Parathyroid adenoma (tissue), 2 donors: ENCODE results near the gene KRT3.

Experiments used
- H2AFZ ChIP-seq: fragments of 300-600 bp; sonication (generic); one replicate; pipeline ENCODE4 v1.7.0; 2017; ENCODE audit warnings: antibody characterized with exemption, mild to moderate bottlenecking
- H3K27ac ChIP-seq: fragments of 300-600 bp; sonication (generic); one replicate; pipeline ENCODE4 v1.7.0; 2017
- H3K27me3 ChIP-seq: fragments of 300-600 bp; sonication (generic); one replicate; pipeline ENCODE4 v1.7.0; 2017; ENCODE audit warnings: low read length; ENCODE audit not compliant: control insufficient read depth, insufficient read depth
- H3K36me3 ChIP-seq: fragments of 300-600 bp; sonication (generic); one replicate; pipeline ENCODE4 v1.7.0; 2017; ENCODE audit warnings: low read length; ENCODE audit not compliant: control insufficient read depth, insufficient read depth
- H3K4me1 ChIP-seq: fragments of 300-600 bp; sonication (generic); one replicate; pipeline ENCODE4 v1.7.0; 2017; ENCODE audit warnings: control low read depth
- H3K4me2 ChIP-seq: fragments of 300-600 bp; sonication (generic); one replicate; pipeline ENCODE4 v1.7.0; 2017; ENCODE audit warnings: low read length
- H3K4me3 ChIP-seq: fragments of 300-600 bp; sonication (generic); one replicate; pipeline ENCODE4 v1.7.0; 2017; ENCODE audit warnings: low read depth, low read length
- H3K79me2 ChIP-seq: fragments of 300-600 bp; sonication (generic); one replicate; pipeline ENCODE4 v1.7.0; 2017; ENCODE audit warnings: control low read depth
- H3K9ac ChIP-seq: fragments of 300-600 bp; sonication (generic); one replicate; pipeline ENCODE4 v1.7.0; 2017; ENCODE audit warnings: mild to moderate bottlenecking
- H3K9me3 ChIP-seq: fragments of 300-600 bp; sonication (generic); one replicate; pipeline ENCODE4 v1.7.0; 2017; ENCODE audit warnings: low read length; ENCODE audit not compliant: control insufficient read depth
- CTCF ChIP-seq: fragments of 300-600 bp; sonication (generic); IDR thresholded peaks from one replicate; pipeline ENCODE4 v1.7.0; 2017; ENCODE audit warnings: antibody characterized with exemption, mild to moderate bottlenecking
- donor health status: primary hyperparathyroidism.

KRT3 gene

GRCh38 chr12:52837781-52838608 lies 42.1 kb upstream of the KRT3 start:
- no peaks in the 10 kb centered on the region for H3K79me2 ChIP-seq
- no peaks in the 10 kb centered on the region for H3K27me3 ChIP-seq
- H3K4me1 ChIP-seq, result no peaks in the 10 kb centered on the region
- H3K4me2 ChIP-seq, result no peak overlapping the region
- no peak for TF ChIP-seq CTCF
- no peak overlapping the region for H2AFZ ChIP-seq
- no peak overlapping the region for H3K4me3 ChIP-seq
- H3K36me3 ChIP-seq, result no peaks in the 10 kb centered on the region
- no peak overlapping the region for H3K9ac ChIP-seq
- no peak overlapping the region for H3K27ac ChIP-seq
- H3K9me3 ChIP-seq, result no peaks in the 10 kb centered on the region

DNA sequence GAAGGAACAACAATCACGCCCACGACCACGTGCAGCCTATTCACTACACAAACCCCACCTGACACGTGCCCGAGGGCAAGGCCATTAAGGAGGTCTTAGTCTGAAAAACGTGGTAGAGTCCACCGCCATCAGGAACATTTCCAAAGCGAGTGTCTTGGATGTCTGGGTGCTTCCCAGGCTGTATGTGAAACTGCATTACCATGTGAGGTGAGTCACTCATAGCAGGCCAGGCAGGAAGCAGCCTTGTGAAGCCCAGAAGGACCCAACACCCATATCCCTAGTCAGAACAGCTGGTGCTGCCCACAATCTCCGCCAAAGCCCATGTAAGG lies 41.5 kb upstream of the KRT3 start:
- H3K36me3 ChIP-seq, result no peaks in the 10 kb centered on the region
- no peaks in the 10 kb centered on the region for H3K79me2 ChIP-seq
- no peak overlapping the region for H3K4me2 ChIP-seq
- no peak overlapping the region for H2AFZ ChIP-seq
- no peak overlapping the region for H3K9ac ChIP-seq
- no peaks in the 10 kb centered on the region for H3K4me1 ChIP-seq
- no peak overlapping the region for H3K4me3 ChIP-seq
- no peaks in the 10 kb centered on the region for H3K27me3 ChIP-seq
- H3K9me3 ChIP-seq, result no peaks in the 10 kb centered on the region
- no peak overlapping the region for H3K27ac ChIP-seq
- no peak for TF ChIP-seq CTCF

- Histone ChIP-seq H3K4me2 (no peak overlapping the region), H3K27ac (no peak overlapping the region), H3K27me3 (no peaks in the 10 kb centered on the region), H3K36me3 (no peaks in the 10 kb centered on the region), H3K79me2 (no peaks in the 10 kb centered on the region), H3K9me3 (no peaks in the 10 kb centered on the region), H3K9ac (no peak overlapping the region), H2AFZ (no peak overlapping the region), H3K4me1 (no peaks in the 10 kb centered on the region), H3K4me3 (no peak overlapping the region)
- TF ChIP-seq CTCF, result no peak
Observed at GRCh38 chr12:52836491-52837412, 40.8 kb upstream of the KRT3 start.

GRCh38 chr12:52836042-52836466 lies 40.1 kb upstream of the KRT3 start:
- Histone ChIP-seq H3K4me1 (no peaks in the 10 kb centered on the region), H2AFZ (no peak overlapping the region), H3K27me3 (no peaks in the 10 kb centered on the region), H3K9ac (no peak overlapping the region), H3K4me3 (no peak overlapping the region), H3K36me3 (no peaks in the 10 kb centered on the region), H3K4me2 (no peak overlapping the region), H3K79me2 (no peaks in the 10 kb centered on the region), H3K9me3 (no peaks in the 10 kb centered on the region), H3K27ac (no peak overlapping the region)
- TF ChIP-seq CTCF, result no peak
